Measurements from ENCODE around the gene FAM170B. TPM values are rescaled to one million over a fixed set of nuclear protein-coding genes. Genes with fewer than 3 reads are reported as not detected.

The FAM170B gene
- total and polyA plus RNA-seq, 2 of the 4 experiments (the other 2 are of a cell fraction), result not detected

- dilution Hi-C loops (cut with HindIII; ENCODE audit: low sequenced_read_pairs, unreplicated experiment) (no loop called here), intact Hi-C loops (cut with micrococcal nuclease) (no loop called here), in situ Hi-C loops (cut with MboI; ENCODE audit: low sequenced_read_pairs) (no loop called here)
- H2AFZ ChIP-seq (replicated peaks; ENCODE audit: low read length, poor library complexity), result no peak overlapping the region
- no peak overlapping the region for H4K8ac ChIP-seq (ENCODE audit: low read depth in 2 of 2, low read length in 2 of 2)
- no peak overlapping the region for H2AK9ac ChIP-seq (replicated peaks; ENCODE audit: low read depth, low read length, poor library complexity)
- no peak overlapping the region for H3K4me2 ChIP-seq (ENCODE audit: low read depth, low read length)
- no peak overlapping the region for H4K91ac ChIP-seq (ENCODE audit: insufficient read depth, low read depth, low read length)
- ATAC-seq (ENCODE audit: low read depth) (no peak), DNase-seq (no peak)
- POLR2A ChIA-PET (ENCODE audit: unreplicated experiment), result no interaction called here
- CTCF ChIA-PET, result interaction anchor here (0.9 kb wide), 1 partner anchor 10 kb away, joined by 4 read pairs; no protein-coding TSS in a partner anchor
- H3K27ac ChIP-seq (ENCODE audit: insufficient read depth, low read length), result no peak overlapping the region
- no peaks in the 10 kb centered on the region for H3K79me1 ChIP-seq (ENCODE audit: low read depth in 1 of 2, low read length in 2 of 2)
- H3K56ac ChIP-seq (ENCODE audit: extremely low read depth, insufficient read depth, low read length), result no peak overlapping the region
- TF ChIP-seq MAZ (IDR thresholded peaks at IDR 0.05; ENCODE audit: borderline replicate concordance, low read depth, low read length) (no peak), RFX5 (IDR thresholded peaks at IDR 0.05; ENCODE audit: low read depth, low read length) (no peak), NFE2L2 (IDR thresholded peaks at IDR 0.05; ENCODE audit: low read depth, low read length) (peak; percentile 67), POLR2A (IDR thresholded peaks at IDR 0.05; ENCODE audit: low read depth, low read length) (no peak), RAD21 (IDR thresholded peaks at IDR 0.05; ENCODE audit: low read length) (no peak), MAFK (IDR thresholded peaks at IDR 0.05; ENCODE audit: low read depth, low read length) (no peak), USF2 (IDR thresholded peaks at IDR 0.05; ENCODE audit: low read depth, low read length) (no peak), CEBPB (IDR thresholded peaks at IDR 0.05; ENCODE audit: low read depth, low read length) (no peak)
- H3K18ac ChIP-seq (ENCODE audit: low read depth, low read length), result no peak overlapping the region
- H3K23ac ChIP-seq (ENCODE audit: low read depth, low read length), result no peak overlapping the region
- peaks cover 14% of the 10 kb centered on the region for H3K4me1 ChIP-seq (ENCODE audit: control insufficient read depth, insufficient read depth, low read length)
- no peak overlapping the region for H3K14ac ChIP-seq (replicated peaks; ENCODE audit: low read depth, low read length)
- H3K27me3 ChIP-seq (ENCODE audit: control insufficient read depth, insufficient read depth, low read length), result no peaks in the 10 kb centered on the region
- H3K4me3 ChIP-seq (ENCODE audit: insufficient read depth, low read depth, low read length), result no peak overlapping the region
- 98% methylated on average over 7 of the region's 15 CpGs; no CpG with 5 or more reads in 1 of the 2 experiments for WGBS, 2 experiments (ENCODE audit: extremely low coverage in 2 of 2, insufficient read length in 1 of 2)
- H2AK5ac ChIP-seq (ENCODE audit: low read depth, low read length), result no peak overlapping the region
- H3K4ac ChIP-seq (ENCODE audit: low read depth, low read length), result no peak overlapping the region; the same call in 1 of the 2 replicates
- peaks cover 25% of the 10 kb centered on the region for H3K9me1 ChIP-seq (ENCODE audit: insufficient read depth, low read length)
- no peaks in the 10 kb centered on the region for H3K36me3 ChIP-seq (ENCODE audit: control insufficient read depth, insufficient read depth, low read length)
- H2BK15ac ChIP-seq (ENCODE audit: low read depth, low read length), result no peak overlapping the region
- H3K9ac ChIP-seq (ENCODE audit: low read depth, low read length), result no peak overlapping the region
- H3K9me3 ChIP-seq (ENCODE audit: control insufficient read depth, insufficient read depth, low read length), result no peaks in the 10 kb centered on the region
- H4K5ac ChIP-seq (ENCODE audit: low read depth, low read length), result no peak overlapping the region
- H4K20me1 ChIP-seq (ENCODE audit: insufficient read depth, low read length), result no peaks in the 10 kb centered on the region
- H2BK120ac ChIP-seq (ENCODE audit: low read depth, low read length), result no peak overlapping the region
- H2BK20ac ChIP-seq (ENCODE audit: low read depth, low read length), result no peak overlapping the region
- H2BK5ac ChIP-seq (ENCODE audit: low read depth, low read length, poor library complexity, severe bottlenecking), result no peak overlapping the region
- BruUV-seq (replicated peaks), result no TSS peak
Measured at GRCh38 chr10:49174261-49174925, 40.6 kb upstream of the FAM170B start.

Data from IMR-90 (cell line).